Activated T-helper 9 cell treated with anti-CD3 and anti-CD28 coated beads, Interleukin-2, amount 50 U/mL, for 16 hours (primary cell): ENCODE results near the gene KCNQ4.

ENCODE experiments used
- DNase-seq: peaks from one replicate; pipeline ENCODE4 v3.0.0-alpha.2; 2020; ENCODE audit warnings: low read depth

KCNQ4 gene

GRCh38 chr1:40795811-40796586 is 12.4 kb downstream of the KCNQ4 start:
- DNase-seq, result no peak

GRCh38 chr1:40796939-40797667 is 13.5 kb downstream of the KCNQ4 start:
- DNase-seq, result no peak

GRCh38 chr1:40797668-40798010 is 14.1 kb downstream of the KCNQ4 start:
- DNase-seq, result no peak

GRCh38 chr1:40798366-40799281 is 15.0 kb downstream of the KCNQ4 start:
- DNase-seq, result no peak

GRCh38 chr1:40799351-40799867 is 15.8 kb downstream of the KCNQ4 start:
- no peak for DNase-seq

- no peak for DNase-seq
These were observed 18.1 kb downstream of the KCNQ4 start for GRCh38 chr1:40801742-40802077.

GRCh38 chr1:40802078-40802741 is 18.6 kb downstream of the KCNQ4 start:
- DNase-seq, result peak; percentile 81

GRCh38 chr1:40802742-40803113 is 19.1 kb downstream of the KCNQ4 start:
- no peak for DNase-seq

GRCh38 chr1:40803447-40803846 is 19.9 kb downstream of the KCNQ4 start:
- no peak for DNase-seq

- DNase-seq, result no peak
These were observed 20.3 kb downstream of the KCNQ4 start for GRCh38 chr1:40803902-40804301.

- DNase-seq, result no peak
These were observed 22.7 kb downstream of the KCNQ4 start for GRCh38 chr1:40806240-40806639.

GRCh38 chr1:40806731-40807695 is 23.4 kb downstream of the KCNQ4 start:
- DNase-seq, result no peak

- no peak for DNase-seq
These were observed 24.4 kb downstream of the KCNQ4 start for GRCh38 chr1:40808002-40808401.

GRCh38 chr1:40808444-40808843 is 24.9 kb downstream of the KCNQ4 start:
- no peak for DNase-seq

- no peak for DNase-seq
These were observed 25.3 kb downstream of the KCNQ4 start for GRCh38 chr1:40808909-40809308.

- no peak for DNase-seq
These were observed 27.3 kb downstream of the KCNQ4 start for GRCh38 chr1:40810927-40811326.

- DNase-seq, result no peak
These were observed 31.8 kb downstream of the KCNQ4 start for GRCh38 chr1:40815420-40815819.

- DNase-seq, result no peak
These were observed 34.2 kb downstream of the KCNQ4 start for GRCh38 chr1:40817791-40818263.

- DNase-seq, result peak; percentile 74
These were observed 34.8 kb downstream of the KCNQ4 start for GRCh38 chr1:40818264-40818961.

- DNase-seq, result no peak
These were observed 35.5 kb downstream of the KCNQ4 start for GRCh38 chr1:40819101-40819500.
